H9 (cell line): ENCODE measurements around the gene UBE2U. TPM values are rescaled to one million over a fixed set of nuclear protein-coding genes. Genes with fewer than 3 reads are reported as not detected.

Experiments used
- DNase-seq: peaks from one replicate; pipeline ENCODE4 v3.0.0-alpha.2; 2017
- H2AFZ ChIP-seq: one replicate; pipeline ENCODE4 v1.6.1; 2013; ENCODE audit warnings: mild to moderate bottlenecking, low read length, control low read depth, moderate library complexity
- H2AK5ac ChIP-seq: 2 replicates; pipeline ENCODE4 v1.6.1; 2013; ENCODE audit warnings: low read length, control low read depth, mixed read lengths; ENCODE audit not compliant: insufficient read length
- H2BK120ac ChIP-seq: one replicate; pipeline ENCODE4 v1.6.1; 2013; ENCODE audit warnings: low read depth, mild to moderate bottlenecking, low read length, control low read depth, inconsistent platforms; ENCODE audit not compliant: poor library complexity, severe bottlenecking
- H2BK12ac ChIP-seq: 2 replicates; pipeline ENCODE4 v1.6.1; 2013; ENCODE audit warnings: low read length, control low read depth, mixed read lengths, low read depth; ENCODE audit not compliant: insufficient read length
- H2BK15ac ChIP-seq: 2 replicates; pipeline ENCODE4 v1.6.1; 2013; ENCODE audit warnings: low read depth, low read length, control low read depth
- H2BK20ac ChIP-seq: one replicate; pipeline ENCODE4 v1.6.1; 2013; ENCODE audit warnings: low read depth, mild to moderate bottlenecking, low read length, control low read depth, inconsistent platforms; ENCODE audit not compliant: poor library complexity, severe bottlenecking
- H2BK5ac ChIP-seq: 2 replicates; pipeline ENCODE4 v1.6.1; 2013; ENCODE audit warnings: low read length, control low read depth, mixed read lengths; ENCODE audit not compliant: insufficient read length
- H3K14ac ChIP-seq: 2 replicates; pipeline ENCODE4 v1.6.1; 2013; ENCODE audit warnings: low read length, control low read depth; ENCODE audit not compliant: insufficient read depth
- H3K18ac ChIP-seq: 2 replicates; pipeline ENCODE4 v1.6.1; 2013; ENCODE audit warnings: low read depth, mild to moderate bottlenecking, mixed read lengths, low read length, control low read depth; ENCODE audit not compliant: insufficient read length
- H3K23ac ChIP-seq: 2 replicates; pipeline ENCODE4 v1.6.1; 2013; ENCODE audit warnings: low read length, control low read depth, mixed read lengths, low read depth; ENCODE audit not compliant: insufficient read length
- H3K23me2 ChIP-seq: 2 replicates; pipeline ENCODE4 v1.6.1; 2013; ENCODE audit warnings: low read depth, mild to moderate bottlenecking, mixed read lengths, low read length, control low read depth; ENCODE audit not compliant: insufficient read length, poor library complexity, severe bottlenecking
- H3K27ac ChIP-seq: 2 replicates; pipeline ENCODE4 v1.5.1; 2013; ENCODE audit warnings: low read length, control low read depth, mixed read lengths, low read depth; ENCODE audit not compliant: insufficient read length
- H3K27me3 ChIP-seq: 2 replicates; pipeline ENCODE4 v1.6.1; 2013; ENCODE audit warnings: low read length, control low read depth, inconsistent platforms; ENCODE audit not compliant: insufficient read depth
- H3K4ac ChIP-seq: 2 replicates; pipeline ENCODE4 v1.6.1; 2013; ENCODE audit warnings: low read depth, mild to moderate bottlenecking, control low read depth, inconsistent platforms, low read length, moderate library complexity
- H3K4me1 ChIP-seq: 2 replicates; pipeline ENCODE4 v1.6.1; 2013; ENCODE audit warnings: low read length, control low read depth, inconsistent platforms; ENCODE audit not compliant: insufficient read depth
- H3K4me2 ChIP-seq: 2 replicates; pipeline ENCODE4 v1.6.1; 2013; ENCODE audit warnings: low read length, control low read depth, mixed read lengths; ENCODE audit not compliant: insufficient read length, insufficient read depth
- H3K56ac ChIP-seq: 2 replicates; pipeline ENCODE4 v1.6.1; 2013; ENCODE audit warnings: low read depth, mild to moderate bottlenecking, mixed read lengths, low read length, control low read depth; ENCODE audit not compliant: insufficient read length
- H3K79me1 ChIP-seq: 2 replicates; pipeline ENCODE4 v1.6.1; 2013; ENCODE audit warnings: low read depth, mild to moderate bottlenecking, moderate library complexity, low read length, control low read depth, inconsistent platforms; ENCODE audit not compliant: insufficient read depth, poor library complexity, severe bottlenecking
- H3K79me2 ChIP-seq: 2 replicates; pipeline ENCODE4 v1.6.1; 2013; ENCODE audit warnings: low read length, control low read depth, inconsistent platforms; ENCODE audit not compliant: insufficient read depth
- H3K9ac ChIP-seq: 2 replicates; pipeline ENCODE4 v1.6.1; 2013; ENCODE audit warnings: low read length, control low read depth, mixed read lengths; ENCODE audit not compliant: insufficient read length; ENCODE audit errors: extremely low read depth
- H3K9me3 ChIP-seq: one replicate; pipeline ENCODE4 v1.6.1; 2013; ENCODE audit warnings: low read depth, low read length, inconsistent platforms; ENCODE audit not compliant: control insufficient read depth
- H3T11ph ChIP-seq: one replicate; pipeline ENCODE4 v1.6.1; 2013; ENCODE audit warnings: mild to moderate bottlenecking, low read length, control low read depth, inconsistent platforms
- H4K20me1 ChIP-seq: one replicate; pipeline ENCODE4 v1.6.1; 2013; ENCODE audit not compliant: control insufficient read depth, insufficient read length, insufficient read depth
- H4K5ac ChIP-seq: 2 replicates; pipeline ENCODE4 v1.6.1; 2013; ENCODE audit warnings: low read depth, mild to moderate bottlenecking, mixed read lengths, low read length, control low read depth; ENCODE audit not compliant: insufficient read length
- H4K8ac ChIP-seq: replicated peaks from 2 replicates; pipeline ENCODE4 v1.6.1; 2013; ENCODE audit warnings: low read length, control low read depth, mixed read lengths, low read depth; ENCODE audit not compliant: insufficient read length
- H4K91ac ChIP-seq: 2 replicates; pipeline ENCODE4 v1.6.1; 2013; ENCODE audit warnings: low read depth, mild to moderate bottlenecking, moderate library complexity, mixed read lengths, low read length, control low read depth; ENCODE audit not compliant: insufficient read length
- H3K27ac Mint-ChIP-seq, 3 experiments: 2 replicates in 2 of 3; 3 replicates in 1 of 3; pipeline ENCODE4 v1.8.0; 2020 to 2021; ENCODE audit warnings: mixed read lengths in 3 of 3, mild to moderate bottlenecking in 1 of 3, moderate library complexity in 1 of 3
- H3K27me3 Mint-ChIP-seq: 2 replicates; pipeline ENCODE4 v1.8.0; 2021; ENCODE audit warnings: low read depth, mild to moderate bottlenecking, moderate library complexity, mixed read lengths
- H3K36me3 Mint-ChIP-seq, 3 experiments: 2 replicates in 2 of 3; 3 replicates in 1 of 3; pipeline ENCODE4 v1.8.0; 2020 to 2021; ENCODE audit warnings: low read depth in 3 of 3, mixed read lengths in 3 of 3; ENCODE audit not compliant: insufficient read depth in 1 of 3
- H3K4me1 Mint-ChIP-seq, 2 experiments: 2 replicates each; pipeline ENCODE4 v1.8.0; 2020; ENCODE audit warnings: mixed read lengths in 2 of 2
- H3K4me3 Mint-ChIP-seq, 2 experiments: 2 replicates in 1 of 2; 3 replicates in 1 of 2; pipeline ENCODE4 v1.8.0; 2020 to 2021; ENCODE audit warnings: mild to moderate bottlenecking in 2 of 2, mixed read lengths in 2 of 2, moderate library complexity in 1 of 2
- H3K9me3 Mint-ChIP-seq, 2 experiments: 2 replicates in 1 of 2; 3 replicates in 1 of 2; pipeline ENCODE4 v1.8.0; 2020; ENCODE audit warnings: mild to moderate bottlenecking in 2 of 2, mixed read lengths in 2 of 2, moderate library complexity in 1 of 2
- CTCF ChIP-seq: fragments of 200-600 bp; sonication (generic); conservative IDR thresholded peaks from 3 replicates; pipeline ENCODE4 v1.8.0; 2021; ENCODE audit warnings: antibody characterized with exemption, mild to moderate bottlenecking
- WGBS: extraction: QIAGEN DNeasy Blood & Tissue Kit; methylation state at CpG from one replicate; pipeline ENCODE4 v1.1.7; 2013; ENCODE audit warnings: missing lambda C conversion rate, low lambda C conversion rate, mixed read lengths; ENCODE audit not compliant: insufficient read length; ENCODE audit errors: extremely low coverage; 5-methylcytosine and 5-hydroxymethylcytosine counted together
- total RNA-seq: library from RNA; stranded (reverse); gene quantifications from 2 replicates; pipeline ENCODE4 v1.2.1, GENCODE V29; 2021

The UBE2U gene
- total RNA-seq, 1 experiment from 2014 or later = not detected

- Mint-ChIP-seq H3K36me3 (peaks cover 0 to 4% (median 0%) of the 10 kb centered on the region in 3 experiments; a peak in 2 of 7 replicates), H3K4me1 (peaks cover 3 to 5% of the 10 kb centered on the region in 2 experiments; a peak in 2 of 4 replicates)
- H2BK12ac ChIP-seq = no peak overlapping the region
These were observed 93.0 kb downstream of the UBE2U start for GRCh38 chr1:64296459-64296858.

More at GRCh38 chr1:64296459-64296858, 93.0 kb downstream of the UBE2U start:
- H3K4ac ChIP-seq = no peak overlapping the region
- no peak overlapping the region for H4K8ac ChIP-seq
- no peak overlapping the region for H2BK120ac ChIP-seq
- Mint-ChIP-seq H3K9me3 (peaks cover 5 to 12% of the 10 kb centered on the region in 2 experiments; a peak in 4 of 5 replicates), H3K27me3 (peaks cover 2% of the 10 kb centered on the region; the same call in 1 of the 2 replicates), H3K27ac (no peak overlapping the region), H3K4me3 (no peak overlapping the region)
- no peak overlapping the region for H2AFZ ChIP-seq
- no peak overlapping the region for H3K9ac ChIP-seq
- H3K79me1 ChIP-seq = no peaks in the 10 kb centered on the region
- H4K91ac ChIP-seq = no peak overlapping the region
- no peak overlapping the region for H2BK20ac ChIP-seq
- H3K18ac ChIP-seq = no peak overlapping the region
- WGBS = no CpG with 5 or more reads among the region's 8 CpGs
- no peaks in the 10 kb centered on the region for H3K9me3 ChIP-seq
- no peak overlapping the region for H3K14ac ChIP-seq
- no peak overlapping the region for H4K5ac ChIP-seq
- H2BK5ac ChIP-seq = no peak overlapping the region
- no peaks in the 10 kb centered on the region for H3K23me2 ChIP-seq
- H3K79me2 ChIP-seq = no peaks in the 10 kb centered on the region
- no peaks in the 10 kb centered on the region for H3K4me1 ChIP-seq
- no peak overlapping the region for H3K56ac ChIP-seq
- no peak overlapping the region for H2BK15ac ChIP-seq
- H3K27ac ChIP-seq = no peak overlapping the region
- TF ChIP-seq CTCF = no peak
- H4K20me1 ChIP-seq = no peaks in the 10 kb centered on the region
- H3T11ph ChIP-seq = no peak overlapping the region
- no peak overlapping the region for H2AK5ac ChIP-seq
- no peaks in the 10 kb centered on the region for H3K27me3 ChIP-seq
- no peak for DNase-seq
- no peak overlapping the region for H3K23ac ChIP-seq
- no peak overlapping the region for H3K4me2 ChIP-seq
